SK-N-SH treated with all-trans-retinoic acid at 6 μM for 48 hours (cell line): ENCODE results near the gene NPEPL1.

Experiments used
- BACH2 ChIP-seq: fragments of 250-450 bp; sonication (Bioruptor Pico); IDR thresholded peaks from 2 replicates; pipeline ENCODE4 v1.9.0; 2021; ENCODE audit warnings: mild to moderate bottlenecking, borderline replicate concordance
- CREB5 ChIP-seq: fragments of 250-450 bp; sonication (Bioruptor Pico); IDR thresholded peaks from 2 replicates; pipeline ENCODE4 v1.5.1; 2020; ENCODE audit warnings: low read depth, mild to moderate bottlenecking, moderate library complexity
- CSDC2 ChIP-seq: fragments of 250-450 bp; sonication (Bioruptor Pico); IDR thresholded peaks from 2 replicates; pipeline ENCODE4 v1.5.0; 2020; ENCODE audit warnings: mild to moderate bottlenecking, moderate library complexity
- OSR1 ChIP-seq: fragments of 250-450 bp; sonication (Bioruptor Pico); IDR thresholded peaks from 2 replicates; pipeline ENCODE4 v1.8.0; 2022; ENCODE audit warnings: moderate library complexity, mild to moderate bottlenecking, inconsistent platforms
- PATZ1 ChIP-seq: fragments of 250-450 bp; sonication (Bioruptor Pico); IDR thresholded peaks from 2 replicates; pipeline ENCODE4 v1.8.0; 2020; ENCODE audit warnings: mild to moderate bottlenecking, moderate library complexity, borderline replicate concordance
- PPARA ChIP-seq: fragments of 250-450 bp; sonication (Bioruptor Pico); IDR thresholded peaks from 2 replicates; pipeline ENCODE4 v1.5.0; 2020; ENCODE audit warnings: mild to moderate bottlenecking, borderline replicate concordance
- ZNF565 ChIP-seq: fragments of 450-650 bp; formaldehyde crosslinking; conservative IDR thresholded peaks from 2 replicates; pipeline ENCODE4 v1.5.0; 2020; ENCODE audit warnings: low read depth, mild to moderate bottlenecking, moderate library complexity
- ZNF70 ChIP-seq: fragments of 450-650 bp; formaldehyde crosslinking; IDR thresholded peaks from 2 replicates; pipeline ENCODE4 v1.5.0; 2020; ENCODE audit warnings: mild to moderate bottlenecking, moderate library complexity

- TF ChIP-seq PATZ1 (CRISPR knock-in tag): no peak
- no peak for TF ChIP-seq PPARA (CRISPR knock-in tag)
- TF ChIP-seq CREB5 (CRISPR knock-in tag): no peak
- no peak for TF ChIP-seq ZNF70 (CRISPR knock-in tag)
- no peak for TF ChIP-seq CSDC2 (CRISPR knock-in tag)
- TF ChIP-seq OSR1 (CRISPR knock-in tag): no peak
- TF ChIP-seq ZNF565: no peak
- TF ChIP-seq BACH2 (CRISPR knock-in tag): no peak
Observed at GRCh38 chr20:58720890-58721289, 28.3 kb downstream of the NPEPL1 start.
